Measurements from ENCODE around the gene FAM83G.
"Not testable (repeated sequence)": the region's sequence is repeated elsewhere in the genome, so short reads cannot be mapped to it uniquely, and the experiment has no call there.

Gene FAM83G

GRCh38 chr17:19004421-19005136 is at the start of gene FAM83G (continued):
- TF ChIP-seq, protein P1, sequence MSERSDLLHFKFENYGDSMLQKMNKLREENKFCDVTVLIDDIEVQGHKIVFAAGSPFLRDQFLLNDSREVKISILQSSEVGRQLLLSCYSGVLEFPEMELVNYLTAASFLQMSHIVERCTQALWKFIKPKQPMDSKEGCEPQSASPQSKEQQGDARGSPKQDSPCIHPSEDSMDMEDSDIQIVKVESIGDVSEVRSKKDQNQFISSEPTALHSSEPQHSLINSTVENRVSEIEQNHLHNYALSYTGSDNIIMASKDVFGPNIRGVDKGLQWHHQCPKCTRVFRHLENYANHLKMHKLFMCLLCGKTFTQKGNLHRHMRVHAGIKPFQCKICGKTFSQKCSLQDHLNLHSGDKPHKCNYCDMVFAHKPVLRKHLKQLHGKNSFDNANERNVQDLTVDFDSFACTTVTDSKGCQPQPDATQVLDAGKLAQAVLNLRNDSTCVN (tag by site-specific recombination; optimal IDR thresholded peaks at IDR 0.05), result peak; percentile 58
- TF ChIP-seq ZBTB8A (tag by site-specific recombination; IDR thresholded peaks at IDR 0.05) (peak; percentile 45), ZNF704 (tag by site-specific recombination; IDR thresholded peaks at IDR 0.05) (no peak), ZNF10 (tag by site-specific recombination; IDR thresholded peaks at IDR 0.05) (no peak), EGR2 (tag by site-specific recombination; IDR thresholded peaks at IDR 0.05; ENCODE audit: low read depth) (peak; percentile 3; the same call in 1 of the 2 replicates), ZBTB7A (tag by site-specific recombination; IDR thresholded peaks at IDR 0.05; ENCODE audit: low read depth) (peak; percentile 34; the same call in 1 of the 2 replicates), ZNF561 (tag by site-specific recombination; IDR thresholded peaks at IDR 0.05; ENCODE audit: borderline replicate concordance) (0 out of 2 replicates have a peak, but pooled peaks have one; percentile 36), ZNF513 (tag by site-specific recombination; IDR thresholded peaks at IDR 0.05) (0 out of 2 replicates have a peak, but pooled peaks have one; percentile 7), ZNF433 (tag by site-specific recombination; IDR thresholded peaks at IDR 0.05; ENCODE audit: low read depth) (no peak), ZNF660 (tag by site-specific recombination; IDR thresholded peaks at IDR 0.05) (0 out of 2 replicates have a peak, but pooled peaks have one; percentile 26), ZNF530 (tag by site-specific recombination; IDR thresholded peaks at IDR 0.05; ENCODE audit: low read depth) (no peak), ZNF157 (tag by site-specific recombination; IDR thresholded peaks at IDR 0.05) (no peak)
- TF ChIP-seq, protein P2, sequence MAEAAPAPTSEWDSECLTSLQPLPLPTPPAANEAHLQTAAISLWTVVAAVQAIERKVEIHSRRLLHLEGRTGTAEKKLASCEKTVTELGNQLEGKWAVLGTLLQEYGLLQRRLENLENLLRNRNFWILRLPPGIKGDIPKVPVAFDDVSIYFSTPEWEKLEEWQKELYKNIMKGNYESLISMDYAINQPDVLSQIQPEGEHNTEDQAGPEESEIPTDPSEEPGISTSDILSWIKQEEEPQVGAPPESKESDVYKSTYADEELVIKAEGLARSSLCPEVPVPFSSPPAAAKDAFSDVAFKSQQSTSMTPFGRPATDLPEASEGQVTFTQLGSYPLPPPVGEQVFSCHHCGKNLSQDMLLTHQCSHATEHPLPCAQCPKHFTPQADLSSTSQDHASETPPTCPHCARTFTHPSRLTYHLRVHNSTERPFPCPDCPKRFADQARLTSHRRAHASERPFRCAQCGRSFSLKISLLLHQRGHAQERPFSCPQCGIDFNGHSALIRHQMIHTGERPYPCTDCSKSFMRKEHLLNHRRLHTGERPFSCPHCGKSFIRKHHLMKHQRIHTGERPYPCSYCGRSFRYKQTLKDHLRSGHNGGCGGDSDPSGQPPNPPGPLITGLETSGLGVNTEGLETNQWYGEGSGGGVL (tag by site-specific recombination; IDR thresholded peaks at IDR 0.05), result no peak; the same call in 1 of the 2 replicates
- TF ChIP-seq, protein P3, sequence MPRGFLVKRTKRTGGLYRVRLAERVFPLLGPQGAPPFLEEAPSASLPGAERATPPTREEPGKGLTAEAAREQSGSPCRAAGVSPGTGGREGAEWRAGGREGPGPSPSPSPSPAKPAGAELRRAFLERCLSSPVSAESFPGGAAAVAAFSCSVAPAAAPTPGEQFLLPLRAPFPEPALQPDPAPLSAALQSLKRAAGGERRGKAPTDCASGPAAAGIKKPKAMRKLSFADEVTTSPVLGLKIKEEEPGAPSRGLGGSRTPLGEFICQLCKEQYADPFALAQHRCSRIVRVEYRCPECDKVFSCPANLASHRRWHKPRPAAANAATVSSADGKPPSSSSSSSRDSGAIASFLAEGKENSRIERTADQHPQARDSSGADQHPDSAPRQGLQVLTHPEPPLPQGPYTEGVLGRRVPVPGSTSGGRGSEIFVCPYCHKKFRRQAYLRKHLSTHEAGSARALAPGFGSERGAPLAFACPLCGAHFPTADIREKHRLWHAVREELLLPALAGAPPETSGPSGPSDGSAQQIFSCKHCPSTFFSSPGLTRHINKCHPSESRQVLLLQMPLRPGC (tag by site-specific recombination; IDR thresholded peaks at IDR 0.05), result peak; percentile 31; the same call in 1 of the 2 replicates

DNA sequence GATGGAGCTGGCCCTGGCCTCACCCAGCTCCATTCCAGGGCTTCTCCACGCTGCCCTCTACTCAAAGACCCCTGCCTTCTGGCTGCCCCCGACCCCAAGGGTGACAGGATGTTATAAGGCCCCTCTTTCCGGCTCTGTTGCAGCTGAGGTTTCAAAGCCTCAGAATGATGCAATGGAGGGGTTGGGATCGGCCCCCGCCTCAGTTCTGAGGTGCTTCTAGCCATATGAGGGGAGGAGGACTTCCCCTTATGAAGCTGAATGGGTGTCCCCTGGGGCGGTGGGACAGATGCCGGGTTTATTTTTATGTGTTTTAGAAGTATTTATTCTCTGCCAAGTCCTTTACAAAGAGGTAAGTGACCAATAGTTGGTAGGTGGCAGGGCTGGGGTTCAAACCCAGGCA is 44.3 kb upstream of the FAM83G start:
- POLR2A ChIA-PET; CTCF ChIA-PET; H3K4me3 ChIP-seq (ENCODE audit: low read depth, low read length); H3K36me3 ChIP-seq (ENCODE audit: control insufficient read depth in 2 of 2, insufficient read depth in 1 of 2, low read length in 2 of 2); H3K27ac ChIP-seq (ENCODE audit: extremely low read depth, low read depth, low read length); H3K4me1 ChIP-seq (ENCODE audit: control insufficient read depth, insufficient read depth, low read length); H3K9me3 ChIP-seq (ENCODE audit: control insufficient read depth, insufficient read depth, low read depth, low read length): not testable (repeated sequence)

DNA sequence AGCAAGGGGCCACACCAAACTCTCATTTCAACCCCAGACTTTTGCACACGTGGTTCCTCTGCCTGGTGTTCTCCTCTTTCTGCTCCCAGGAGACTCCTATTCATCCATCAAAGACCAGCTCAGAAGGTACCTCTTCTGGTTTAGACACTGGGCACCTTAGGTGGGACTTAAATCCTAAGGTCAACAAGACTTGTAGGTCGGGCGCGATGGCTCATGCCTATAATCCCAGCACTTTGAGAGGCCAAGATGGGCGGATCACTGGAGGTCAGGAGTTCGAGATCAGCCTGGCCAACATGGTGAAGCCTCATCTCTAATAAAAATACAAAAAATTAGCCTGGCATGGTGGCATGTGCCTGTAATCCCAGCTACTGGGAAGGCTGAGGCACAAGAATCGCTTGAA is 42.9 kb upstream of the FAM83G start:
- H3K9me3 ChIP-seq (ENCODE audit: control insufficient read depth, insufficient read depth, low read depth, low read length); H3K36me3 ChIP-seq (ENCODE audit: control insufficient read depth in 2 of 2, insufficient read depth in 1 of 2, low read length in 2 of 2); CTCF ChIA-PET; H3K4me1 ChIP-seq (ENCODE audit: control insufficient read depth, insufficient read depth, low read length); H3K4me3 ChIP-seq (ENCODE audit: low read depth, low read length); H3K27ac ChIP-seq (ENCODE audit: extremely low read depth, low read depth, low read length); POLR2A ChIA-PET: not testable (repeated sequence)

GRCh38 chr17:19046782-19047375 is 42.3 kb upstream of the FAM83G start, which contains the start of gene GRAP:
Gene GRAP (minus strand): TSS chr17:19046957. CDS start chr17:19046926, 31 bp downstream.
- H3K4me1 ChIP-seq (ENCODE audit: control insufficient read depth, insufficient read depth, low read length); CTCF ChIA-PET; H3K9me3 ChIP-seq (ENCODE audit: control insufficient read depth, insufficient read depth, low read depth, low read length); H3K4me3 ChIP-seq (ENCODE audit: low read depth, low read length); POLR2A ChIA-PET; H3K36me3 ChIP-seq (ENCODE audit: control insufficient read depth in 2 of 2, insufficient read depth in 1 of 2, low read length in 2 of 2); H3K27ac ChIP-seq (ENCODE audit: extremely low read depth, low read depth, low read length): not testable (repeated sequence)

DNA sequence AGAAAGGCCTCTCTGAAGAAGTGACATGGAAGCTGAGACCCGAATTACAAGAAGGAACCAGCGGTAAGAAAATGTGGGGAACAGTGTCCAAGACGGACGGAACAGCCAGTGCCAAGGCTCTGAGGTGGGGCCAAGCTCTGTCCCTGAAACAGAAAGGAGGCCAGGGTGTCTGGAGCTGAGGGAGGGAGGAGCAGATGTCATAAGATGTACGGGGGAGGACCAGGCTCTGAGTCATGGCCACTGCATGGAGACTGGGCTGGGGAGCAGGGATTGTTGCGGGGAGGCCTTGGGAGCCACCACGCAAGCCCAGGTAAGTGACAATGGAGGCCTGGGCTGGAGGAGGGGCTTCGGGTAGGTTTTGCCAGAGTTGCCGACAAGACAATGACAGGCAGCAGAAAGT is 40.1 kb upstream of the FAM83G start:
- H3K9me3 ChIP-seq (ENCODE audit: control insufficient read depth, insufficient read depth, low read depth, low read length); H3K4me1 ChIP-seq (ENCODE audit: control insufficient read depth, insufficient read depth, low read length); H3K4me3 ChIP-seq (ENCODE audit: low read depth, low read length); POLR2A ChIA-PET; H3K27ac ChIP-seq (ENCODE audit: extremely low read depth, low read depth, low read length); H3K36me3 ChIP-seq (ENCODE audit: control insufficient read depth in 2 of 2, insufficient read depth in 1 of 2, low read length in 2 of 2); CTCF ChIA-PET: not testable (repeated sequence)

- CTCF ChIA-PET; H3K36me3 ChIP-seq (ENCODE audit: control insufficient read depth in 2 of 2, insufficient read depth in 1 of 2, low read length in 2 of 2); H3K4me3 ChIP-seq (ENCODE audit: low read depth, low read length); H3K27ac ChIP-seq (ENCODE audit: extremely low read depth, low read depth, low read length); H3K4me1 ChIP-seq (ENCODE audit: control insufficient read depth, insufficient read depth, low read length); POLR2A ChIA-PET; H3K9me3 ChIP-seq (ENCODE audit: control insufficient read depth, insufficient read depth, low read depth, low read length): not testable (repeated sequence)
These were observed 38.5 kb upstream of the FAM83G start for GRCh38 chr17:19043032-19043431.
